DND-41 (cell line): ENCODE data around the gene PHF2.

Source experiments
- CTCF ChIP-seq: IDR thresholded peaks from 2 replicates; pipeline ENCODE4 v1.5.1; 2012; ENCODE audit warnings: borderline replicate concordance, low read length, moderate library complexity, mild to moderate bottlenecking; ENCODE audit not compliant: poor library complexity, severe bottlenecking; ENCODE audit errors: extremely low read depth
- EZH2 ChIP-seq: IDR thresholded peaks from 3 replicates; pipeline ENCODE4 v1.6.1; 2012; ENCODE audit warnings: borderline replicate concordance, low read depth, mild to moderate bottlenecking, moderate library complexity, low read length, inconsistent platforms; ENCODE audit not compliant: severe bottlenecking

DNA sequence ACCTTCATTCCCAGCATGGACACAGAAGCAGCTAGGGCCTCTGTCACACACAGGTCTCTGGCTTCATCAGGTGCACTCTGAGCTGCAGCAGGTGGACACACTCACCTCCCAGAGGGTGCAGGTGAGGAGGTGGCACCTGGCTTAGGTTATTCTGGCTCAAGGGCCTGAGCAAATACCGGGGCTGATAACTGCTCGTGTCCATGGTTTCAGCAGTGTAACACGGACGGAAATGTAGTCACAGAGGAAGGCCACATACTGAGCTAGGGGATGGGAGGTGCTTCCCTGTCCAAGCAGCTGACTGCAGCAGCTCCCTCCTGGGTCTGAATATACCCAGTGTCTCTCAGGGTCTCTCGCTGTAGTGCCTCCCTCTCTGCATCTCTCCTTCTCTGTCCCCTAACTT is 5.7 kb downstream of the PHF2 start:
- TF ChIP-seq CTCF (no peak), EZH2 (no peak)
